ENCODE data around the gene SGSM2. TPM values are rescaled to one million over a fixed set of nuclear protein-coding genes. Genes with fewer than 3 reads are reported as not detected.

The SGSM2 gene
- polyA plus RNA-seq, 1 donor (not counting 4 experiments of a cell fraction or from before 2014, with no cell fraction given) = 16.4 TPM

- no peaks in the 10 kb centered on the region for H3K9me1 ChIP-seq (ENCODE audit: control insufficient read depth, extremely low read depth, insufficient read depth, low read length)
- no peak overlapping the region for H3K27ac ChIP-seq (ENCODE audit: control insufficient read depth, insufficient read depth, low read length)
Measured at GRCh38 chr17:2363851-2364762, 26.8 kb downstream of the SGSM2 start.

GRCh38 chr17:2364763-2365116 is 27.4 kb downstream of the SGSM2 start:
- TF ChIP-seq EZH2 (IDR thresholded peaks at IDR 0.05; ENCODE audit: low read length) (no peak), CTCF (optimal IDR thresholded peaks at IDR 0.05 in 1 of 3, IDR thresholded peaks at IDR 0.05 in 1 of 3, conservative IDR thresholded peaks at IDR 0.05 in 1 of 3; ENCODE audit: extremely low read depth in 1 of 3, insufficient read depth in 2 of 3, low read length in 3 of 3) (no peak)
- Histone ChIP-seq H3K27ac (ENCODE audit: control insufficient read depth, insufficient read depth, low read length) (no peak overlapping the region), H3K4me1 (ENCODE audit: control insufficient read depth, extremely low read depth, insufficient read depth, low read length) (peaks cover 8% of the 10 kb centered on the region), H3K4me3 (ENCODE audit: control insufficient read depth in 2 of 3, extremely low read depth in 1 of 3, insufficient read depth in 2 of 3, low read depth in 1 of 3, low read length in 3 of 3) (no peak overlapping the region), H3K9ac (ENCODE audit: control insufficient read depth, extremely low read depth, insufficient read depth, low read length) (no peak overlapping the region), H3K36me3 (ENCODE audit: control insufficient read depth in 2 of 2, extremely low read depth in 1 of 2, insufficient read depth in 2 of 2, low read length in 2 of 2) (peaks cover 5 to 12% of the 10 kb centered on the region in 2 experiments), H3K4me2 (ENCODE audit: control insufficient read depth, extremely low read depth, insufficient read depth, low read depth, low read length) (no peak overlapping the region), H3K9me3 (ENCODE audit: control insufficient read depth, low read depth, low read length) (no peaks in the 10 kb centered on the region), H2AFZ (ENCODE audit: control insufficient read depth, low read length) (no peak overlapping the region), H4K20me1 (ENCODE audit: control insufficient read depth, extremely low read depth, insufficient read depth, low read length) (no peaks in the 10 kb centered on the region), H3K9me1 (ENCODE audit: control insufficient read depth, extremely low read depth, insufficient read depth, low read length) (no peaks in the 10 kb centered on the region), H3K27me3 (ENCODE audit: control insufficient read depth, extremely low read depth, insufficient read depth, low read length) (no peaks in the 10 kb centered on the region), H3K79me2 (ENCODE audit: control insufficient read depth, insufficient read depth, low read length) (no peaks in the 10 kb centered on the region)
- FAIRE-seq (no peak), DNase-seq (ENCODE audit: low read depth, low spot score) (no peak)
- dilution Hi-C loops (cut with MboI; ENCODE audit: extremely low pct_ligation_motif_present, low sequenced_read_pairs) = no loop called here

More at GRCh38 chr17:2363851-2364762, 26.8 kb downstream of the SGSM2 start:
- Histone ChIP-seq H3K9ac (ENCODE audit: control insufficient read depth, extremely low read depth, insufficient read depth, low read length) (no peak overlapping the region), H3K36me3 (ENCODE audit: control insufficient read depth in 2 of 2, extremely low read depth in 1 of 2, insufficient read depth in 2 of 2, low read length in 2 of 2) (peaks cover 5 to 12% of the 10 kb centered on the region in 2 experiments), H2AFZ (ENCODE audit: control insufficient read depth, low read length) (no peak overlapping the region), H3K4me1 (ENCODE audit: control insufficient read depth, extremely low read depth, insufficient read depth, low read length) (peaks cover 14% of the 10 kb centered on the region), H3K4me3 (ENCODE audit: control insufficient read depth in 2 of 3, extremely low read depth in 1 of 3, insufficient read depth in 2 of 3, low read depth in 1 of 3, low read length in 3 of 3) (no peak overlapping the region), H3K27me3 (ENCODE audit: control insufficient read depth, extremely low read depth, insufficient read depth, low read length) (no peaks in the 10 kb centered on the region), H3K4me2 (ENCODE audit: control insufficient read depth, extremely low read depth, insufficient read depth, low read depth, low read length) (no peak overlapping the region), H4K20me1 (ENCODE audit: control insufficient read depth, extremely low read depth, insufficient read depth, low read length) (no peaks in the 10 kb centered on the region), H3K9me3 (ENCODE audit: control insufficient read depth, low read depth, low read length) (no peaks in the 10 kb centered on the region), H3K79me2 (ENCODE audit: control insufficient read depth, insufficient read depth, low read length) (no peaks in the 10 kb centered on the region)
- DNase-seq (ENCODE audit: low read depth, low spot score) (no peak), FAIRE-seq (no peak)
- no peak for TF ChIP-seq EZH2 (IDR thresholded peaks at IDR 0.05; ENCODE audit: low read length)
- no peak for TF ChIP-seq CTCF (optimal IDR thresholded peaks at IDR 0.05 in 1 of 3, IDR thresholded peaks at IDR 0.05 in 1 of 3, conservative IDR thresholded peaks at IDR 0.05 in 1 of 3; ENCODE audit: extremely low read depth in 1 of 3, insufficient read depth in 2 of 3, low read length in 3 of 3)
- dilution Hi-C loops (cut with MboI; ENCODE audit: extremely low pct_ligation_motif_present, low sequenced_read_pairs) = no loop called here

Measured in keratinocyte (primary cell).